Measurements from ENCODE around the gene UBTF. TPM values are rescaled to one million over a fixed set of nuclear protein-coding genes. Genes with fewer than 3 reads are reported as not detected.

The UBTF gene
- total RNA-seq, 1 donor from 2014 or later = 23.7 TPM

GRCh38 chr17:44258811-44259351 lies 39.4 kb upstream of the UBTF start:
- Histone ChIP-seq H3K27me3 (no peaks in the 10 kb centered on the region), H3K4me1 (no peaks in the 10 kb centered on the region), H3K9me3 (ENCODE audit: low read depth) (no peaks in the 10 kb centered on the region), H3K27ac (no peak overlapping the region), H3F3A (ENCODE audit: low read depth) (no peaks in the 10 kb centered on the region), H4K20me1 (ENCODE audit: low read depth) (no peaks in the 10 kb centered on the region), H3K79me2 (ENCODE audit: low read depth) (no peaks in the 10 kb centered on the region), H3K4me2 (no peak overlapping the region), H3K36me3 (no peaks in the 10 kb centered on the region), H3K4me3 (no peak overlapping the region), H3K9ac (no peak overlapping the region), H2AFZ (replicated peaks) (no peak overlapping the region)
- Mint-ChIP-seq H3K36me3 (no peaks in the 10 kb centered on the region), H3K27ac (no peak overlapping the region), H3K9me3 (no peaks in the 10 kb centered on the region), H3K27me3 (ENCODE audit: insufficient read depth, low read depth) (peaks cover 15% of the 10 kb centered on the region), H3K4me1 (no peaks in the 10 kb centered on the region), H3K4me3 (no peak overlapping the region)
- DNase-seq (ENCODE audit: low spot score) = no peak
- TF ChIP-seq EZH2 (IDR thresholded peaks at IDR 0.05) (no peak), EZH2phosphoT487 (IDR thresholded peaks at IDR 0.05) (no peak), CTCF (IDR thresholded peaks at IDR 0.05) (no peak)

GRCh38 chr17:44257815-44258760 lies 38.6 kb upstream of the UBTF start:
- Histone ChIP-seq H3K4me3 (no peak overlapping the region), H4K20me1 (ENCODE audit: low read depth) (no peaks in the 10 kb centered on the region), H3K36me3 (no peaks in the 10 kb centered on the region), H2AFZ (replicated peaks) (no peak overlapping the region), H3K4me2 (no peak overlapping the region), H3F3A (ENCODE audit: low read depth) (no peaks in the 10 kb centered on the region), H3K9ac (no peak overlapping the region), H3K9me3 (ENCODE audit: low read depth) (no peaks in the 10 kb centered on the region), H3K27ac (no peak overlapping the region), H3K79me2 (ENCODE audit: low read depth) (no peaks in the 10 kb centered on the region), H3K4me1 (no peaks in the 10 kb centered on the region), H3K27me3 (no peaks in the 10 kb centered on the region)
- Mint-ChIP-seq H3K27me3 (ENCODE audit: insufficient read depth, low read depth) (peaks cover 17% of the 10 kb centered on the region), H3K36me3 (no peaks in the 10 kb centered on the region), H3K9me3 (no peaks in the 10 kb centered on the region), H3K4me1 (no peaks in the 10 kb centered on the region), H3K27ac (no peak overlapping the region), H3K4me3 (no peak overlapping the region)
- DNase-seq (ENCODE audit: low spot score) = no peak
- TF ChIP-seq EZH2phosphoT487 (IDR thresholded peaks at IDR 0.05) = no peak
- TF ChIP-seq EZH2 (IDR thresholded peaks at IDR 0.05) = no peak
- no peak for TF ChIP-seq CTCF (IDR thresholded peaks at IDR 0.05)

GRCh38 chr17:44256671-44257070 lies 37.2 kb upstream of the UBTF start:
- Mint-ChIP-seq H3K36me3 (no peaks in the 10 kb centered on the region), H3K27ac (no peak overlapping the region), H3K27me3 (ENCODE audit: insufficient read depth, low read depth) (peaks cover 12% of the 10 kb centered on the region), H3K4me3 (no peak overlapping the region), H3K4me1 (no peaks in the 10 kb centered on the region), H3K9me3 (no peaks in the 10 kb centered on the region)
- no peak overlapping the region for H2AFZ ChIP-seq (replicated peaks)
- H3K9me3 ChIP-seq (ENCODE audit: low read depth) = no peaks in the 10 kb centered on the region
- no peaks in the 10 kb centered on the region for H3K4me1 ChIP-seq
- H3K79me2 ChIP-seq (ENCODE audit: low read depth) = no peaks in the 10 kb centered on the region
- H4K20me1 ChIP-seq (ENCODE audit: low read depth) = no peaks in the 10 kb centered on the region
- no peak overlapping the region for H3K4me2 ChIP-seq
- no peak overlapping the region for H3K9ac ChIP-seq
- no peak for DNase-seq (ENCODE audit: low spot score)
- H3K36me3 ChIP-seq = no peaks in the 10 kb centered on the region
- H3F3A ChIP-seq (ENCODE audit: low read depth) = no peaks in the 10 kb centered on the region
- no peak overlapping the region for H3K4me3 ChIP-seq
- no peak for TF ChIP-seq EZH2 (IDR thresholded peaks at IDR 0.05)
- TF ChIP-seq CTCF (IDR thresholded peaks at IDR 0.05) = no peak
- TF ChIP-seq EZH2phosphoT487 (IDR thresholded peaks at IDR 0.05) = no peak
- H3K27me3 ChIP-seq = no peaks in the 10 kb centered on the region
- H3K27ac ChIP-seq = no peak overlapping the region

Data from neural progenitor cell (in vitro differentiated cells).